MM.1S (cell line): ENCODE data around the gene TNFRSF14.

Experiments used
- EZH2 ChIP-seq: fragments of 300-600 bp; sonication (generic); optimal IDR thresholded peaks from 2 replicates; pipeline ENCODE3; 2017; ENCODE audit warnings: low read depth, mild to moderate bottlenecking, antibody characterized with exemption, low read length, mixed read lengths
- EZH2phosphoT487 ChIP-seq: fragments of 300-600 bp; sonication (generic); IDR thresholded peaks from 2 replicates; pipeline ENCODE4 v1.6.1; 2018; ENCODE audit warnings: antibody characterized with exemption, low read length
- TF ChIP-seq, protein P1 (sequence below): fragments of 300-600 bp; sonication (generic); IDR thresholded peaks from 2 replicates; pipeline ENCODE4 v1.5.1; 2016; ENCODE audit warnings: antibody characterized with exemption, low read length, mixed read lengths

DNA sequence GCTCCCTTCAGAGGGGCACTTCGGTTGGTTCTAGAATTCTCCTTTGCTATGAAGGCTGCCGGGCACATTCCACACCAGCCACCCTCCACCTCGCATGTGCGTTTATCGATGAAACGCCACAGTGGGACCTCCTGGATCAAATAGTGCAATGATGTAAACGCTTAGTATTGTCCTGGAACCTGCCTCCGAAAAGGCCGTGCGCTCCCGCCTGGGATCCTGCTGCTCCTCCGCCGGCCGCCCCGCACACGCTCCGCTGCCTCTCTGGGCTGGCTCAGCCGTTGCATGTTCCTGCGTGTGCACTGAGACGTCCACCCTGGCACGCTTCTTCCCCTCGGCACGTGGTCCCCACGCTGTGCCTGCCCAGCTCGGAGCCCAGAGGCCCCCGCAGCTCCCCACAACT lies 4.0 kb upstream of the TNFRSF14 start:
- TF ChIP-seq EZH2phosphoT487 (no peak), EZH2 (no peak)
- TF ChIP-seq, protein P1, sequence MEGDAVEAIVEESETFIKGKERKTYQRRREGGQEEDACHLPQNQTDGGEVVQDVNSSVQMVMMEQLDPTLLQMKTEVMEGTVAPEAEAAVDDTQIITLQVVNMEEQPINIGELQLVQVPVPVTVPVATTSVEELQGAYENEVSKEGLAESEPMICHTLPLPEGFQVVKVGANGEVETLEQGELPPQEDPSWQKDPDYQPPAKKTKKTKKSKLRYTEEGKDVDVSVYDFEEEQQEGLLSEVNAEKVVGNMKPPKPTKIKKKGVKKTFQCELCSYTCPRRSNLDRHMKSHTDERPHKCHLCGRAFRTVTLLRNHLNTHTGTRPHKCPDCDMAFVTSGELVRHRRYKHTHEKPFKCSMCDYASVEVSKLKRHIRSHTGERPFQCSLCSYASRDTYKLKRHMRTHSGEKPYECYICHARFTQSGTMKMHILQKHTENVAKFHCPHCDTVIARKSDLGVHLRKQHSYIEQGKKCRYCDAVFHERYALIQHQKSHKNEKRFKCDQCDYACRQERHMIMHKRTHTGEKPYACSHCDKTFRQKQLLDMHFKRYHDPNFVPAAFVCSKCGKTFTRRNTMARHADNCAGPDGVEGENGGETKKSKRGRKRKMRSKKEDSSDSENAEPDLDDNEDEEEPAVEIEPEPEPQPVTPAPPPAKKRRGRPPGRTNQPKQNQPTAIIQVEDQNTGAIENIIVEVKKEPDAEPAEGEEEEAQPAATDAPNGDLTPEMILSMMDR = no peak
